GM19023 (cell line): ENCODE data around the gene SH3D19.
A peak's percentile ranks its signal among the peaks of the same experiment; 100 is the strongest.
"Not testable (repeated sequence)": the region's sequence is repeated elsewhere in the genome, so short reads cannot be mapped to it uniquely, and the experiment has no call there.

Experiments
- ATAC-seq: cut with Tn5 transposase; IDR thresholded peaks from one replicate; pipeline ENCODE4 v1.9.1; 2021; ENCODE audit warnings: mild to moderate bottlenecking, moderate library complexity; ENCODE audit not compliant: unreplicated experiment

The SH3D19 gene

GRCh38 chr4:151323667-151324066, 1.7 kb downstream of the SH3D19 start:
- no peak for ATAC-seq

DNA sequence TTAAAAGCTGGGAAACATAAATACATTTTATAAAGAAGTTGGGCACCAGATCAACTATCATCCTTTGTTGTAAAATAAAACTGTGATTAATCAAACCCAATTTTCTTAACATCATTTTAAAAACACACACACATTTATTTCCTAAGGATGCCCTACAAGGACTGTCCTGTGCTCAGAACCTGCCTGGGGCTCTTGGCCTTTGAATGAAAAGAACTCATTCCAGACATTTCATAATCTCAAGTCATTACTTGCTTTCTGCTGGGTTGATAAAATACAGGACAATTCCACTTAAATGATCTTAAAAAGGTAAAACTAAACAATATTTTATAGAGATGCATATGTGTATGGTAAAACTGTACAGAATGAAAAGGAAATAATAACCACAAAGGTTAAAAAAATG, 2.8 kb downstream of the SH3D19 start:
- ATAC-seq: no peak

DNA sequence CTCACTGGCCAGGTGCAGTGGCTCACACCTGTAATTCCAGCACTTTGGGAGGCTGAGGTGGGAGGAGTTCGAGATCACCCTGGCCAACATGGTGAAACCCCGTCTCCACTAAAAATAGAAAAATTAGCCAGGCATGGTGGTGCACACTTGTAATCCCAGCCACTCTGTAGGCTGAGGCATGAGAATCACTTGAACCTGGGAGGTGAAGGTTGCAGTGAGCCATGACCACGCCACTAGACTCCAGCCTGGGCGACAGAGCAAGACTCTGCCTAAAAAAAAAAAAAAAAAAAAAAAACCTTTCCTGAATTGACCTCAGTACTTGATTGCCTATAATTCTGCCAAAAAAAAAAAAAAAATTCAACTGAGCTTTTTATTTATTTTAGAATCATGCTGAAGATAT, 3.2 kb downstream of the SH3D19 start:
- ATAC-seq: not testable (repeated sequence)

GRCh38 chr4:151321586-151321985, 3.8 kb downstream of the SH3D19 start:
- ATAC-seq: no peak

DNA sequence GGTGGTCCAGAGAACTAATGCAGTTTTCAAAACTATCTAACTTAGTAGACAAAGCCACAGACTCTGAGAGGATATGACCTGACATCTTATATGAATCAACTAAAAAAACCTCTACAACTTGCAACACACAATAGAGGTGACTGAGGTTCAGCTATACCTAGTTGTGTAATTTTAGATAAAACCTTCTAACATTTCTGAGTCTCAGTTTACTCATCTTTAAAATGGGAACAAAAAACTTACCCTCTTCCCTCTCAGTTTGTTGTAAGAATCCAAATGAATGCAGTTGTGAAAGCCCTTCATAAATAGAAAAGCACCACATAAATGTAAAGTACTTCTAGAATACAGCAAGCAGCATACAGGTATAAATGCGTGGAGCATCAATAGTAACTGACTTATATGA, 5.9 kb downstream of the SH3D19 start:
- no peak for ATAC-seq

- no peak for ATAC-seq
Observed at GRCh38 chr4:151318307-151319006, 6.9 kb downstream of the SH3D19 start.

GRCh38 chr4:151316645-151317044, 8.8 kb downstream of the SH3D19 start:
- ATAC-seq: no peak

- no peak for ATAC-seq
Observed at GRCh38 chr4:151315212-151315886, 10.1 kb downstream of the SH3D19 start.

DNA sequence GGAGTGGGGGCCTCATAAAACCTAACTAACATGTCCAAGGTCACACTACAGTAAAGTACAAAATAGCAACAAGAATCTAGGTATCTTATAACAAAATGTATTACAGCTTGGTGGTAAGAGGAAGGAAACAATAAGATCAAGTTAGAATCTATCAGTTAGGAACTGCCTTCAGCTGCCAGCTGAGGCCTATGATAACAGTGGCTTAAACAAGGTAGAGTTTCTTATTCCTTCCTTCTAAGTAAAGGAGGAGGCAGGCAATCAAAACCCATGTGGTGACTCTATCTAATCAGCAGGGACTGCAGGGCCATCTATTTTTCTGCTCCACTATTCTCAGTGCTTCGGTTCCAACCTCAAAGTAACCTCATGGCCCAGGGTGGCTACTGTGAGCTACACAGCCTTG, 10.9 kb downstream of the SH3D19 start:
- no peak for ATAC-seq

DNA sequence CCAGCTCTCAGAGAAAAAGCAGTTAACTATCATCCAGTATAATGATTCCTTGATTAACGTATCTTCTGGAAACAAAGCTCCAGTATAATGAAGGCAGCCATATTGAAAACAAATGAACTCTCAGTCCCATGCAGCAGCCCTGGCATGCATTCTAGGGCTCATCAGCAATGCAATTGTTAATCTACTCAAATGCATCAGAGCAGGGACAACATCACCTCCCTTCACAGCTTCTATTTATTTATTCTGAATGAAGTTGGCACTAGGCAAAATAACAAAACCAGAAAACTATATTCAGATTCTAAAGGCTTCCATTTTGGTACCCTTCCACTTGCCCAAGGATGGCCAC, 11.4 kb downstream of the SH3D19 start:
- no peak for ATAC-seq

GRCh38 chr4:151313306-151314009, 11.9 kb downstream of the SH3D19 start:
- no peak for ATAC-seq

DNA sequence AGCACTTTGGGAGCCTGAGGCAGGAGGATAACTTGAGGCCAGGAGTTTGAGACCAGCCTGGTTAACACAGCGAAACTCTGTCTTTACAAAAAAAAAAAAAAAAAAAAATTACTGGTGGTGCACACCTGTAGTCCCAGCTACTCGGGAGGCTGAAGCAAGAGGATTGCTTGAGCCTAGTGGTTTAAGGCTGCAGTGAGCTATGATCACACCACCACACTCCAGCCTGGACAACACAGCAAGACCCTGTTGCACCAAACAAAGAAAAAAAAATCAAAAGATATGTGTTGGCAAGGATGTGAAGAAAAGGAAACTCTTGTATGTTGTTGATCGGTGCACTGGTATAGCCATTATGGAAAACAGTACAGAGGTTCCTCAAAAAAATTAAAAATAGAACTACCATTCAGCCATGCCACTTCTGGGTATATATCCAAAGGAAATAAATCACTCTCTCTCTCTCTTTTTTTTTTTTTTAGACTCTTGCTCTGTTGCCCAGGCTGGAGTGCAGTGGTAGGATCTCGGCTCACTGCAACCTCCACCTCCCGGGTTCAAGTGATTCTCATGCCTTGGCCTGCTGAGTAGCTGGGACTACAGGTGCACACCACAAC, 15.2 kb downstream of the SH3D19 start:
- no peak for ATAC-seq

- ATAC-seq: peak; percentile 79
Observed at GRCh38 chr4:151304755-151305154, 20.6 kb downstream of the SH3D19 start.

GRCh38 chr4:151304226-151304625, 21.2 kb downstream of the SH3D19 start:
- no peak for ATAC-seq

- no peak for ATAC-seq
Observed at GRCh38 chr4:151302432-151302831, 23.0 kb downstream of the SH3D19 start.

DNA sequence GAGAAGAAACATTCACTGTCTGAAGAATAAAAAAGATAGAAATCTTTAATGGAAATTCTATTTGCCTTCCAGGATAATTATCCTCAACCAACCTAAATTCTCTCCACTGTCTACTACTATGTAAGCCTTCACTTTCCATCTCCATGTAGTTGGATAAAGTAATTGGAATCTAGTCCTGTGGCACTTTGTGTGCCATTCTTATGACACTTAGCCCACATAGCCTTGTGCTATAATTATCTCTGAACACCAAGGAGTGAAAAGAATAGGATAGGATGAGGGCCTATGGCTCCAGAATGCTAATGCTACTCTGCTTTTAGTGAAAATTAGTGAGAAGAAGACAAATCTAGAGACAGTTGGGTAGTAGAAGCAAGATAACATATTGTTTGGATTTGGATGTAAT, 28.2 kb downstream of the SH3D19 start:
- no peak for ATAC-seq

GRCh38 chr4:151296227-151296626, 29.2 kb downstream of the SH3D19 start:
- no peak for ATAC-seq

GRCh38 chr4:151294833-151295496, 30.4 kb downstream of the SH3D19 start:
- no peak for ATAC-seq

DNA sequence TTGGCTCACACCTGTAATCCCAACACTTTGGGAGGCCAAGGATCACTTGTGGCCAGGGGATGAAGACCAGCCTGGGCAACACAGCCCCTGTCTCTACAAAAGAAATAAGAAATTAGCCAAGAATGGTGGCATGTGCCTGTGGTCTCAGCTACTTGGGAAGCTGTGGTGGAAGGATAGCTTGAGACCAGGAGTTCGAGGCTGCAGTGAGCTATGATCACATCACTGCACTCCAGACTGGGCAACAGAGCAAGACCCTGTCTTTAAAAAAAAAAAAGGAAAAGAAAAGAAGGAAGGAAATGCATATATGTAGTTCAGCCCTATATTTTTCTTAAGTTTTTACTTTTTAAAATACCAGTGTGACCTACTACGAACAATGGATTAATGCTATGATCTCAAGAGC, 33.4 kb downstream of the SH3D19 start:
- no peak for ATAC-seq

DNA sequence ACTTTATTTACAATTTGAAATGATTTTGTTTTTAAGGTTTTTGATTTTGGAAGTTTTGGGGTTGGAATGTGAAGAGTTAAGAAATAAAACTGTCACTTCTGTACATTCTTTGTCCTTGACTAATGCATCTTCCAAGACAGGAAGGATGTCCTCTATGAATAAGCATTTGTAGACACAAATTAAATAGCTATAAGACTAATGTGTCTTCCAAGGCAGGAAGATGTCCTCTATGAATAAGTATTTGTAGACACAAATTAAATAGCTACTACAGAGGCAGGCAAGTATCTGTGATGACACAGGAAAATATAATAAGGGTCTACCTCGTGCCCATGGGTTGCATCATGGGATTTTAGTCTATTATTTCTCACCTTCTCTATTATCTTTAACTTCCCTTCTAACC, 33.9 kb downstream of the SH3D19 start:
- ATAC-seq: no peak

DNA sequence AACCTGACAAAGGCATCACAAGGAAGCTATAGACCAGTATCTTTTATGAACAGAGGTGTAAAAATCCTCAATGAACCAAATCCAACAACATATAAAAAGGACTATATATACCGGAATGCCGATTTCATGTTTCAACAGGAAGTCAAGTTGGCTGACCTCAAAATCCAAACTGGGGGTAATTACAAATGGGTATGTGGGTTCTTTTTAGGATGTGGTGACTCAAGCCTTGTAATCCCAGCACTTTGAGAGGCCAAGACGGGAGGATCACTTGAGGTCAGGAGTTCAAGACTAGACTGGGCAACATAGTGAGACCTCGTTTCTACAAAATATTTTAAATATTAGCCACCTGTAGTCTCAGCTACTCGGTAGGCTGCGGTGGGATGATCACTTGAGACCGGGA, 38.0 kb downstream of the SH3D19 start:
- ATAC-seq: no peak
